KMS-11 (cell line): ENCODE data around the gene CCDC148.

Experiments used
- H2AFZ ChIP-seq: fragments of 200-600 bp; sonication (generic); 2 replicates; pipeline ENCODE4 v1.6.1; 2016; ENCODE audit warnings: antibody characterized with exemption, mixed run types, low read depth
- H3K27ac ChIP-seq: fragments of 200-600 bp; sonication (generic); 2 replicates; pipeline ENCODE4 v1.6.1; 2016; ENCODE audit warnings: mild to moderate bottlenecking, mixed run types
- H3K27me3 ChIP-seq: fragments of 200-600 bp; sonication (generic); 2 replicates; pipeline ENCODE4 v1.6.1; 2017; ENCODE audit warnings: mild to moderate bottlenecking, low read depth, mixed run types, moderate library complexity; ENCODE audit not compliant: insufficient read depth
- H3K36me3 ChIP-seq: fragments of 200-600 bp; sonication (generic); 2 replicates; pipeline ENCODE4 v1.6.1; 2017; ENCODE audit warnings: mild to moderate bottlenecking, mixed run types; ENCODE audit not compliant: insufficient read depth
- H3K4me1 ChIP-seq: fragments of 200-600 bp; sonication (generic); 2 replicates; pipeline ENCODE4 v1.6.1; 2016; ENCODE audit warnings: mild to moderate bottlenecking, low read depth, mixed run types; ENCODE audit not compliant: poor library complexity, severe bottlenecking
- H3K4me2 ChIP-seq: fragments of 200-600 bp; sonication (generic); 2 replicates; pipeline ENCODE4 v1.7.0; 2016; ENCODE audit warnings: mild to moderate bottlenecking, mixed run types
- H3K4me3 ChIP-seq: fragments of 200-600 bp; sonication (generic); IDR thresholded peaks from 2 replicates; pipeline ENCODE4 v1.6.1; 2017; ENCODE audit warnings: low read depth, low read length, mixed read lengths; ENCODE audit not compliant: insufficient read depth
- H3K79me2 ChIP-seq: fragments of 200-600 bp; sonication (generic); 2 replicates; pipeline ENCODE4 v1.6.1; 2016; ENCODE audit warnings: low read depth, mixed run types; ENCODE audit not compliant: insufficient read depth
- H3K9ac ChIP-seq: fragments of 200-600 bp; sonication (generic); 2 replicates; pipeline ENCODE4 v1.6.1; 2016; ENCODE audit warnings: mild to moderate bottlenecking, mixed run types
- H4K20me1 ChIP-seq: fragments of 200-600 bp; sonication (generic); 2 replicates; pipeline ENCODE4 v1.6.1; 2016; ENCODE audit warnings: mild to moderate bottlenecking, mixed run types; ENCODE audit not compliant: insufficient read depth
- TF ChIP-seq, protein P1 (sequence below): fragments of 200-600 bp; sonication (generic); conservative IDR thresholded peaks from 2 replicates; pipeline ENCODE4 v1.6.1; 2017; ENCODE audit warnings: low read depth, mild to moderate bottlenecking, antibody characterized with exemption, low read length, moderate library complexity, mixed read lengths

CCDC148 gene

DNA sequence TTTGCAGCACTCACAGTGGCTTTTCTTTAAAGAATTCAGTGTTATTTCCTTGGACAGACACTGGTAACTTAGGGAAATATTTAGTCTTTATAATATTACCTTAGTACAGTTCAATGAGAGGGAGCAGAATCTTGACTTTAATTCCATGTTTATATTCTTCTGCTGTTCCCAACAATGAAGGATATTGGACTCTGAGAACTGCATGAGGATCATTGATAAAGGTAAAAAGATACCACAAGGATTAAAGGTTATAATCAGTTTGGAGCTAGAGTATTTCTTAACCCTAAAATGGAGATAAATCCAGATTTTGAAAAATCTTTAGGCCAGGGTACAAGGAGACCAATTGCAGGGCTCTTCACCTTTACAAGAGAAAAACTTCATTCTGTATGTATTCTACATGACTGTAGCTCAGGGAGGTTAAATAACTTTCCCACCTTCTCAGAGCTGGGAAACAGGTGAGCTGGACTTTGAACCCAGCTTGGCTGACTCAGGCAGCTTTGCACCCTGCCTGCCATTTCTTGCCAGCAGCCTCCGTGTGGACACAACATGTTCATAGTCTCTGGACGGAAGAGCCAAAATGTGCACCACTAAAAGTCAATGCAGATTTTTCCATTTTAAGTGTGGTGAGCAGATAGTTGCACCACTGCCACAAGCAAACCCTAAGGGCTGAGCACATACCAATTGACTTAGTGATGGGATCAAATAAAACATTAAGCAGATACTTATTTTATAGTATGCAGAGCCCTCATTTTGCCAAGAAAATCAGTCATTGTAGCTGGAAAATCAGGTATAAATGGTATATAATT is 328.2 kb downstream of the CCDC148 start:
- H3K79me2 ChIP-seq = no peaks in the 10 kb centered on the region
- TF ChIP-seq, protein P1, sequence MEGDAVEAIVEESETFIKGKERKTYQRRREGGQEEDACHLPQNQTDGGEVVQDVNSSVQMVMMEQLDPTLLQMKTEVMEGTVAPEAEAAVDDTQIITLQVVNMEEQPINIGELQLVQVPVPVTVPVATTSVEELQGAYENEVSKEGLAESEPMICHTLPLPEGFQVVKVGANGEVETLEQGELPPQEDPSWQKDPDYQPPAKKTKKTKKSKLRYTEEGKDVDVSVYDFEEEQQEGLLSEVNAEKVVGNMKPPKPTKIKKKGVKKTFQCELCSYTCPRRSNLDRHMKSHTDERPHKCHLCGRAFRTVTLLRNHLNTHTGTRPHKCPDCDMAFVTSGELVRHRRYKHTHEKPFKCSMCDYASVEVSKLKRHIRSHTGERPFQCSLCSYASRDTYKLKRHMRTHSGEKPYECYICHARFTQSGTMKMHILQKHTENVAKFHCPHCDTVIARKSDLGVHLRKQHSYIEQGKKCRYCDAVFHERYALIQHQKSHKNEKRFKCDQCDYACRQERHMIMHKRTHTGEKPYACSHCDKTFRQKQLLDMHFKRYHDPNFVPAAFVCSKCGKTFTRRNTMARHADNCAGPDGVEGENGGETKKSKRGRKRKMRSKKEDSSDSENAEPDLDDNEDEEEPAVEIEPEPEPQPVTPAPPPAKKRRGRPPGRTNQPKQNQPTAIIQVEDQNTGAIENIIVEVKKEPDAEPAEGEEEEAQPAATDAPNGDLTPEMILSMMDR = no peak
- no peaks in the 10 kb centered on the region for H4K20me1 ChIP-seq
- no peak overlapping the region for H3K4me3 ChIP-seq
- no peak overlapping the region for H3K27ac ChIP-seq
- no peak overlapping the region for H2AFZ ChIP-seq
- H3K9ac ChIP-seq = no peak overlapping the region
- no peak overlapping the region for H3K4me2 ChIP-seq
- H3K4me1 ChIP-seq = no peaks in the 10 kb centered on the region
- no peaks in the 10 kb centered on the region for H3K36me3 ChIP-seq
- no peaks in the 10 kb centered on the region for H3K27me3 ChIP-seq

DNA sequence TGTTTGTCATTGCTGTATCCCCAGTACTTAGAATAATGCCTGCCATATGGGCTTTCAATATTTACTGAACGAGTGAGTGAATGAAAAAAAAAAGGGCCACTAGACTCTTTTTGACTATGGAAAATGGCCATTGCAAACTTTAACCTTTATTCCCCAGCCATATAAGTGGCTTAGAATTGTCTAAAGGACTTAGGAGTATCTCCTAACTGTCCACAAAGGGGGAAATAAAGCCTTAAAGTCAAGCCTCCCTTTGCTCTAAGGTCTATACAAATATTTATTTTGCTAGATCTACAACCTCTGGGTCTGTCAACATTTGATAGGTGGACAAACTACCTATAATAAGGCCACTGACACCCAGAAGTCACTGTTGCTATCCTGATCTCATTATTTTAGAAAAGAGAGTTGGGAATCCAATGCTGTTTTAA is 329.2 kb downstream of the CCDC148 start:
- H3K79me2 ChIP-seq = no peaks in the 10 kb centered on the region
- H3K36me3 ChIP-seq = no peaks in the 10 kb centered on the region
- H2AFZ ChIP-seq = no peak overlapping the region
- H3K27me3 ChIP-seq = no peaks in the 10 kb centered on the region
- H3K4me3 ChIP-seq = no peak overlapping the region
- no peaks in the 10 kb centered on the region for H3K4me1 ChIP-seq
- no peak overlapping the region for H3K9ac ChIP-seq
- no peak overlapping the region for H3K27ac ChIP-seq
- no peaks in the 10 kb centered on the region for H4K20me1 ChIP-seq
- no peak overlapping the region for H3K4me2 ChIP-seq
- TF ChIP-seq, protein P1 = no peak

DNA sequence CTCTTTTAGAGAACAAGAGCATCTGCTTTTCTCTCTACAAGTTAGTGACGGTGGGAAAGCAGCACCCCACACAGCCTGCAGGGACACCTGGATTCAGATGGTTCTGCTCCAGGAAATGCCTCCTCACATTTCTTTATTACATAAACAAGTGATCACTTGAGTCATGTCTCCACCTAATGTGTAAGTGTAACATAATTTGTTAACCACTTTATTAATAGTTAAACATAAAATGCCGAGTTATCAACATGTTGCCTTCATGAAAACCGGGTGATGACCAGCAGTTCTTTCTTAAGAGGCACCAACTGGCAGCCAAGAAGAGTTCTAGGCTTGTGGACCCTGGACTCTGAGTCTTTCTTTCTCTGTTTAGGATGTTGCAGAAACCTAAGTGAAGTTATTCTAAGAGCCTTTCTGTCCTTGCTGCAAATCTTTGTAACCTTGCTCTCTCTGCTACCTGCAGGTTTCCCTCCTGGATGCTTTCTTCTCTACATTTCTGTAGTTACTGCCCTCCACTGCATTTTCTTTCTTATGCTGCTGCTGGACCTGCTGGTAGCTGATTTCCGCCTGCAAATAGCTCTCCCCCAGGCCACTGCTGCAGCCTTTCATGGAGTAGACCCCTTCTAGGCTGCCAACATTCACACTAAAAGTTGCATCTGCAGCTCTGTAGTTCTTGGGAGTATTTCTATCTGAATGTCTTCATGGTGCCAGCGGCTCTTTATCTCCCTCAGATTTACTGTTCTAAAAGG is 330.6 kb downstream of the CCDC148 start:
- Histone ChIP-seq H3K4me2 (no peak overlapping the region), H3K79me2 (no peaks in the 10 kb centered on the region), H2AFZ (no peak overlapping the region), H3K36me3 (no peaks in the 10 kb centered on the region), H3K27ac (no peak overlapping the region), H3K4me1 (no peaks in the 10 kb centered on the region), H4K20me1 (no peaks in the 10 kb centered on the region), H3K9ac (no peak overlapping the region), H3K4me3 (no peak overlapping the region), H3K27me3 (no peaks in the 10 kb centered on the region)
- TF ChIP-seq, protein P1 = no peak

DNA sequence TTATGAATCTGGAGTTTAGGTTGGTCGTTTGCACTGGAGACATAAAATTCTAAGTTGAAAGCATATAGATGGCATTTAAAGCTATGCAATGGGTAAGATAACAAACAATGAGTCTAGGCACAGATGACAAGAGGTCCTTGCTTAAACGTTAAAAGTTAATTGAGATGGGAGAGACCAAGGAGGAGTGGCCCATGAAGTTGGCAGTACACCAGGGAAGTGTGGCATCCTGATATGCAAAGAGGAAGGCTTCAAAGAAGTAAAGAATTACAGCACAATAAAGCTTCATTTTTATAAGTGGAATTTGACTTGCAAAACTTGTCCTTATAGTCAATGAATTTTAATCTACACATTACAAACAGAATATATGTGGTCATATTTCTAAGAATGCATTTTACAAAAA is 331.7 kb downstream of the CCDC148 start:
- Histone ChIP-seq H3K27ac (no peak overlapping the region), H3K9ac (no peak overlapping the region), H3K4me3 (no peak overlapping the region), H3K79me2 (no peaks in the 10 kb centered on the region), H4K20me1 (no peaks in the 10 kb centered on the region), H2AFZ (no peak overlapping the region), H3K36me3 (no peaks in the 10 kb centered on the region), H3K4me1 (no peaks in the 10 kb centered on the region), H3K27me3 (no peaks in the 10 kb centered on the region), H3K4me2 (no peak overlapping the region)
- TF ChIP-seq, protein P1 = no peak
